K562 (cell line): ENCODE measurements around the gene ZRANB1. TPM values are rescaled to one million over a fixed set of nuclear protein-coding genes. Genes with fewer than 3 reads are reported as not detected.

Source experiments
- ATAC-seq: fragments of 200-7000 bp; cut with Tn5 transposase; 3 replicates; pipeline ENCODE4 v1.9.1; 2020; ENCODE audit warnings: moderate library complexity
- BruUV-seq: library from RNA; stranded (reverse); fragments of 400-500 nt; replicated peaks from 2 replicates; lab custom pipeline; 2021; lab: Mats Ljungman, UMichigan
- CTCF ChIA-PET: fragments of 300-600 bp; formaldehyde crosslinking; extraction: SDS; loops from one replicate; lab custom pipeline; 2021; ENCODE audit warnings: low intra/inter-chr PET ratio; lab: Yijun Ruan, JAX
- POLR2A ChIA-PET: fragments of 300-600, 350-650 bp; sonication (Branson Sonifier 250); formaldehyde crosslinking; extraction: SDS; loops from one replicate; lab custom pipeline; 2021; ENCODE audit warnings: antibody characterized with exemption, inconsistent platforms; lab: Yijun Ruan, JAX
- DNase-seq, 4 experiments: peaks; one replicate each; pipeline versions ENCODE4 v3.0.0 to v3.0.0-alpha.2; 2011 to 2018; ENCODE audit warnings: low spot score in 3 of 4, mixed read lengths in 3 of 4; ENCODE audit errors: extremely low read depth in 1 of 4
- FAIRE-seq: peaks from 2 replicates; lab custom pipeline; 2011; peaks lifted over from hg19 to GRCh38; lab: Jason Lieb, UNC
- H2AFZ ChIP-seq: 2 replicates; pipeline ENCODE4 v1.6.0; 2011; ENCODE audit warnings: low read depth, low read length, control low read depth, inconsistent platforms
- H3K27ac ChIP-seq: fragments of 200-600 bp; 3 replicates; pipeline ENCODE4 v1.8.0; 2011; ENCODE audit warnings: low read depth, mild to moderate bottlenecking, control low read depth, inconsistent platforms, low read length, moderate library complexity, mixed read lengths; ENCODE audit errors: extremely low read depth
- H3K27me3 ChIP-seq, 2 experiments: fragments of 300-600 bp in 1 of 2; 2 replicates in 1 of 2; 3 replicates in 1 of 2; pipeline versions ENCODE4 v1.6.0 to v1.8.0; 2011; ENCODE audit warnings: inconsistent platforms in 2 of 2, low read length in 2 of 2, mild to moderate bottlenecking in 1 of 2, mixed read lengths in 1 of 2, moderate library complexity in 1 of 2; ENCODE audit not compliant: control insufficient read depth in 2 of 2, insufficient read depth in 2 of 2
- H3K36me3 ChIP-seq: fragments of 300-600 bp; 3 replicates; pipeline ENCODE4 v1.8.0; 2011; ENCODE audit warnings: mild to moderate bottlenecking, low read length, inconsistent platforms; ENCODE audit not compliant: control insufficient read depth, insufficient read depth
- H3K4me1 ChIP-seq, 2 experiments: fragments of 200-600 bp in 1 of 2; replicated peaks in 1 of 2; 2 replicates in 1 of 2; 3 replicates in 1 of 2; pipeline versions ENCODE4 v1.5.1 to v1.8.0; 2011; ENCODE audit warnings: inconsistent platforms in 2 of 2, low read length in 2 of 2, mild to moderate bottlenecking in 1 of 2, mixed read lengths in 1 of 2, moderate library complexity in 1 of 2; ENCODE audit not compliant: control insufficient read depth in 2 of 2, insufficient read depth in 2 of 2
- H3K4me2 ChIP-seq: 2 replicates; pipeline ENCODE4 v1.6.1; 2011; ENCODE audit warnings: low read length, control low read depth, inconsistent platforms, mixed read lengths; ENCODE audit not compliant: insufficient read depth
- H3K4me3 ChIP-seq: fragments of 200-600 bp; sonication (generic), shearing (Covaris generic); 2 replicates; pipeline ENCODE4 v1.5.1; 2016; ENCODE audit warnings: control low read depth, inconsistent platforms
- H3K79me2 ChIP-seq: fragments of 200-600 bp; 3 replicates; pipeline ENCODE4 v1.8.0; 2011; ENCODE audit warnings: low read length, inconsistent platforms; ENCODE audit not compliant: control insufficient read depth, insufficient read depth
- H3K9ac ChIP-seq, 2 experiments: 2 replicates each; pipeline versions ENCODE4 v1.6.0 to v1.6.1; 2011; ENCODE audit warnings: low read depth in 2 of 2, low read length in 2 of 2, control low read depth in 1 of 2, inconsistent platforms in 1 of 2, mild to moderate bottlenecking in 1 of 2, mixed read lengths in 1 of 2; ENCODE audit not compliant: insufficient read depth in 1 of 2
- H3K9me1 ChIP-seq: one replicate; pipeline ENCODE4 v1.6.0; 2011; ENCODE audit warnings: inconsistent platforms, mild to moderate bottlenecking, low read length, moderate library complexity; ENCODE audit not compliant: control insufficient read depth, insufficient read depth
- H3K9me3 ChIP-seq: replicated peaks from 2 replicates; pipeline ENCODE4 v1.5.1; 2011; ENCODE audit warnings: low read depth, low read length, inconsistent platforms; ENCODE audit not compliant: control insufficient read depth, insufficient read depth
- H4K20me1 ChIP-seq: replicated peaks from 2 replicates; pipeline ENCODE4 v1.6.1; 2011; ENCODE audit warnings: low read length, inconsistent platforms, mixed read lengths; ENCODE audit not compliant: control insufficient read depth, insufficient read depth
- BCL6 ChIP-seq: fragments of 250-450 bp; sonication (Bioruptor Pico); IDR thresholded peaks from 2 replicates; pipeline ENCODE4 v1.4.0; 2020
- CBX2 ChIP-seq: fragments of 200-600 bp; sonication (generic); IDR thresholded peaks from one replicate; pipeline ENCODE4 v1.6.1; 2012; ENCODE audit warnings: mild to moderate bottlenecking, low read length, inconsistent platforms; ENCODE audit not compliant: insufficient read depth, poor library complexity, severe bottlenecking
- FOXA1 ChIP-seq: fragments of 450-650 bp; IDR thresholded peaks from 2 replicates; pipeline ENCODE4 v1.6.1; 2016; ENCODE audit warnings: mild to moderate bottlenecking, borderline replicate concordance
- GTF2F1 ChIP-seq: IDR thresholded peaks from 2 replicates; pipeline ENCODE4 v1.6.1; 2011; ENCODE audit warnings: low read depth, low read length, improper control_type of control experiment
- ILF3 ChIP-seq: fragments of 450-650 bp; IDR thresholded peaks from 2 replicates; pipeline ENCODE4 v1.6.1; 2018; ENCODE audit warnings: antibody characterized with exemption, mild to moderate bottlenecking, moderate library complexity, borderline replicate concordance
- PHB ChIP-seq: fragments of 250-450 bp; sonication (Bioruptor Pico); IDR thresholded peaks from 2 replicates; pipeline ENCODE4 v1.5.0; 2021
- SNIP1 ChIP-seq: fragments of 450-650 bp; IDR thresholded peaks from 2 replicates; pipeline ENCODE4 v1.7.1; 2017; ENCODE audit warnings: low read depth, mild to moderate bottlenecking
- TOE1 ChIP-seq, 2 experiments: fragments of 450-650 bp in 1 of 2; sonication (generic) in 1 of 2; formaldehyde crosslinking in 1 of 2; IDR thresholded peaks; 2 replicates each; pipeline versions ENCODE4 v1.7.1 to v1.8.0; 2016 to 2022; ENCODE audit warnings: borderline replicate concordance in 2 of 2, mild to moderate bottlenecking in 2 of 2, antibody characterized with exemption in 1 of 2, inconsistent platforms in 1 of 2, low read depth in 1 of 2, missing genetic modification reagents in 1 of 2, moderate library complexity in 1 of 2
- TRIM24 ChIP-seq, 2 experiments: fragments of 450-650 bp; IDR thresholded peaks; 2 replicates each; pipeline ENCODE4 v1.6.1; 2016
- TRIM25 ChIP-seq: fragments of 450-650 bp; IDR thresholded peaks from 2 replicates; pipeline ENCODE4 v1.7.0; 2016; ENCODE audit warnings: borderline replicate concordance
- ZNF184 ChIP-seq: sonication (generic); formaldehyde crosslinking; IDR thresholded peaks from 2 replicates; pipeline ENCODE4 v1.5.0; 2020; ENCODE audit warnings: missing genetic modification reagents
- ZNF316 ChIP-seq: fragments of 450-650 bp; IDR thresholded peaks from 2 replicates; pipeline ENCODE4 v1.6.1; 2016
- WGBS: fragments of 100-300 bp; shearing (Covaris generic); methylation state at CpG from one replicate; pipeline ENCODE4 v1.1.6; 2016; ENCODE audit warnings: low coverage, mixed read lengths; ENCODE audit not compliant: insufficient coverage; ENCODE audit errors: missing lambda C conversion rate; 5-methylcytosine and 5-hydroxymethylcytosine counted together
- in situ Hi-C: fragments of 300-500 bp; cut with MboI; formaldehyde crosslinking; loops from 4 replicates; pipeline ENCODE4 v1.15.0; 2018; ENCODE audit warnings: inconsistent platforms, mixed read lengths
- intact Hi-C: fragments of 100-400 bp; cut with micrococcal nuclease; formaldehyde crosslinking; loops from 2 replicates; pipeline ENCODE4 v1.14.2; 2022
- polyA plus RNA-seq, 8 experiments: library from polyadenylated mRNA; depleted of rRNA in 4 of 8; stranded (reverse) in 5 of 8; unstranded in 3 of 8; fragments of >200 nt; fragmentation: Nextera tagmentation in 2 of 8; fragmentation: Illumina TruSeq in 1 of 8; extraction: Ambion mirVana in 2 of 8; extraction: Trizol in 1 of 8; gene quantifications; 2 replicates each; pipeline versions ENCODE4 v1.2.1 to v1.2.3, GENCODE V29; 2011 to 2014; ENCODE audit warnings: inconsistent platforms in 1 of 8, missing spikeins in 1 of 8
- total RNA-seq, 7 experiments: library from RNA; depleted of rRNA in 6 of 7; stranded (reverse); fragments of >200 nt in 6 of 7; fragmentation: Illumina TruSeq in 2 of 7; extraction: Trizol in 2 of 7; gene quantifications; 2 replicates each; pipeline versions ENCODE4 v1.2.1 to v1.2.3, GENCODE V29; 2011 to 2021; ENCODE audit warnings: low replicate concordance in 1 of 7
- TF ChIP-seq, protein P1 (sequence below): fragments of 250-450 bp; sonication (Bioruptor Pico); IDR thresholded peaks from 2 replicates; pipeline ENCODE4 v1.8.0; 2022; ENCODE audit warnings: moderate library complexity, mild to moderate bottlenecking, inconsistent platforms
- TF ChIP-seq, protein P2 (sequence below): sonication (generic); formaldehyde crosslinking; IDR thresholded peaks from 2 replicates; pipeline ENCODE4 v1.8.0; 2022; ENCODE audit warnings: mild to moderate bottlenecking, missing genetic modification reagents
- TF ChIP-seq, protein P3 (sequence below): fragments of 450-650 bp; IDR thresholded peaks from one replicate; pipeline ENCODE4 v1.6.1; 2018; ENCODE audit warnings: mild to moderate bottlenecking, moderate library complexity; ENCODE audit not compliant: partially characterized antibody

The ZRANB1 gene
- total and polyA plus RNA-seq, 9 of the 15 experiments (the other 6 are each of a cell fraction or from before 2014, with no cell fraction given), result 0.07 to 1.1 (median 0.64) TPM

GRCh38 chr10:125021686-125022344 is 79.9 kb downstream of the ZRANB1 start:
- ChIA-PET POLR2A (no interaction called here), CTCF (no interaction called here)
- intact Hi-C loops (no loop called here), in situ Hi-C loops (no loop called here)
- BruUV-seq, result no TSS peak
- FAIRE-seq (no peak), DNase-seq (no peak), ATAC-seq (no peak)
- Histone ChIP-seq H3K4me2 (no peak overlapping the region), H2AFZ (no peak overlapping the region), H3K9me3 (no peaks in the 10 kb centered on the region), H3K4me3 (no peak overlapping the region), H3K27me3 (no peaks in the 10 kb centered on the region), H3K36me3 (no peaks in the 10 kb centered on the region), H3K27ac (no peak overlapping the region), H3K9me1 (no peaks in the 10 kb centered on the region), H3K79me2 (no peaks in the 10 kb centered on the region), H4K20me1 (no peaks in the 10 kb centered on the region), H3K9ac (no peak overlapping the region), H3K4me1 (no peaks in the 10 kb centered on the region)
- no CpG with 5 or more reads among the region's 17 CpGs for WGBS
- TF ChIP-seq BCL6 (CRISPR knock-in tag) (no peak), PHB (CRISPR knock-in tag) (no peak), SNIP1 (no peak), TRIM25 (no peak), ILF3 (no peak), ZNF184 (CRISPR knock-in tag) (no peak), CBX2 (no peak), GTF2F1 (no peak), TRIM24 (IDR thresholded peaks at IDR 0.05) (no peak), TOE1 (IDR thresholded peaks at IDR 0.05; ENCODE audit: borderline replicate concordance) (no peak), TOE1 (CRISPR knock-in tag; IDR thresholded peaks at IDR 0.05; ENCODE audit: borderline replicate concordance, low read depth) (no peak), ZNF316 (no peak), FOXA1 (no peak)
- TF ChIP-seq, protein P1, sequence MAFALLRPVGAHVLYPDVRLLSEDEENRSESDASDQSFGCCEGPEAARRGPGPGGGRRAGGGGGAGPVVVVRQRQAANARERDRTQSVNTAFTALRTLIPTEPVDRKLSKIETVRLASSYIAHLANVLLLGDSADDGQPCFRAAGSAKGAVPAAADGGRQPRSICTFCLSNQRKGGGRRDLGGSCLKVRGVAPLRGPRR (CRISPR knock-in tag), result no peak
- TF ChIP-seq, protein P2, sequence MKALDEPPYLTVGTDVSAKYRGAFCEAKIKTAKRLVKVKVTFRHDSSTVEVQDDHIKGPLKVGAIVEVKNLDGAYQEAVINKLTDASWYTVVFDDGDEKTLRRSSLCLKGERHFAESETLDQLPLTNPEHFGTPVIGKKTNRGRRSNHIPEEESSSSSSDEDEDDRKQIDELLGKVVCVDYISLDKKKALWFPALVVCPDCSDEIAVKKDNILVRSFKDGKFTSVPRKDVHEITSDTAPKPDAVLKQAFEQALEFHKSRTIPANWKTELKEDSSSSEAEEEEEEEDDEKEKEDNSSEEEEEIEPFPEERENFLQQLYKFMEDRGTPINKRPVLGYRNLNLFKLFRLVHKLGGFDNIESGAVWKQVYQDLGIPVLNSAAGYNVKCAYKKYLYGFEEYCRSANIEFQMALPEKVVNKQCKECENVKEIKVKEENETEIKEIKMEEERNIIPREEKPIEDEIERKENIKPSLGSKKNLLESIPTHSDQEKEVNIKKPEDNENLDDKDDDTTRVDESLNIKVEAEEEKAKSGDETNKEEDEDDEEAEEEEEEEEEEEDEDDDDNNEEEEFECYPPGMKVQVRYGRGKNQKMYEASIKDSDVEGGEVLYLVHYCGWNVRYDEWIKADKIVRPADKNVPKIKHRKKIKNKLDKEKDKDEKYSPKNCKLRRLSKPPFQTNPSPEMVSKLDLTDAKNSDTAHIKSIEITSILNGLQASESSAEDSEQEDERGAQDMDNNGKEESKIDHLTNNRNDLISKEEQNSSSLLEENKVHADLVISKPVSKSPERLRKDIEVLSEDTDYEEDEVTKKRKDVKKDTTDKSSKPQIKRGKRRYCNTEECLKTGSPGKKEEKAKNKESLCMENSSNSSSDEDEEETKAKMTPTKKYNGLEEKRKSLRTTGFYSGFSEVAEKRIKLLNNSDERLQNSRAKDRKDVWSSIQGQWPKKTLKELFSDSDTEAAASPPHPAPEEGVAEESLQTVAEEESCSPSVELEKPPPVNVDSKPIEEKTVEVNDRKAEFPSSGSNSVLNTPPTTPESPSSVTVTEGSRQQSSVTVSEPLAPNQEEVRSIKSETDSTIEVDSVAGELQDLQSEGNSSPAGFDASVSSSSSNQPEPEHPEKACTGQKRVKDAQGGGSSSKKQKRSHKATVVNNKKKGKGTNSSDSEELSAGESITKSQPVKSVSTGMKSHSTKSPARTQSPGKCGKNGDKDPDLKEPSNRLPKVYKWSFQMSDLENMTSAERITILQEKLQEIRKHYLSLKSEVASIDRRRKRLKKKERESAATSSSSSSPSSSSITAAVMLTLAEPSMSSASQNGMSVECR (CRISPR knock-in tag), result no peak
- TF ChIP-seq, protein P3, sequence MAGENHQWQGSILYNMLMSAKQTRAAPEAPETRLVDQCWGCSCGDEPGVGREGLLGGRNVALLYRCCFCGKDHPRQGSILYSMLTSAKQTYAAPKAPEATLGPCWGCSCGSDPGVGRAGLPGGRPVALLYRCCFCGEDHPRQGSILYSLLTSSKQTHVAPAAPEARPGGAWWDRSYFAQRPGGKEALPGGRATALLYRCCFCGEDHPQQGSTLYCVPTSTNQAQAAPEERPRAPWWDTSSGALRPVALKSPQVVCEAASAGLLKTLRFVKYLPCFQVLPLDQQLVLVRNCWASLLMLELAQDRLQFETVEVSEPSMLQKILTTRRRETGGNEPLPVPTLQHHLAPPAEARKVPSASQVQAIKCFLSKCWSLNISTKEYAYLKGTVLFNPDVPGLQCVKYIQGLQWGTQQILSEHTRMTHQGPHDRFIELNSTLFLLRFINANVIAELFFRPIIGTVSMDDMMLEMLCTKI, result no peak
